Mammary epithelial cell (primary cell): ENCODE results near the gene P2RY6.

Experiments used
- EZH2 ChIP-seq: IDR thresholded peaks from 2 replicates; pipeline ENCODE4 v1.6.1; 2012; ENCODE audit warnings: low read length, inconsistent platforms, borderline replicate concordance
- TF ChIP-seq, protein P1 (sequence below), 2 donors: IDR thresholded peaks in 1 of 2; conservative IDR thresholded peaks in 1 of 2; 2 replicates each; pipeline ENCODE4 v1.5.1; 2011 to 2012; ENCODE audit warnings: inconsistent platforms in 2 of 2, low read length in 2 of 2, mild to moderate bottlenecking in 2 of 2, control low read depth in 1 of 2, low read depth in 1 of 2; ENCODE audit not compliant: insufficient read depth in 1 of 2; ENCODE audit errors: extremely low read depth in 1 of 2

DNA sequence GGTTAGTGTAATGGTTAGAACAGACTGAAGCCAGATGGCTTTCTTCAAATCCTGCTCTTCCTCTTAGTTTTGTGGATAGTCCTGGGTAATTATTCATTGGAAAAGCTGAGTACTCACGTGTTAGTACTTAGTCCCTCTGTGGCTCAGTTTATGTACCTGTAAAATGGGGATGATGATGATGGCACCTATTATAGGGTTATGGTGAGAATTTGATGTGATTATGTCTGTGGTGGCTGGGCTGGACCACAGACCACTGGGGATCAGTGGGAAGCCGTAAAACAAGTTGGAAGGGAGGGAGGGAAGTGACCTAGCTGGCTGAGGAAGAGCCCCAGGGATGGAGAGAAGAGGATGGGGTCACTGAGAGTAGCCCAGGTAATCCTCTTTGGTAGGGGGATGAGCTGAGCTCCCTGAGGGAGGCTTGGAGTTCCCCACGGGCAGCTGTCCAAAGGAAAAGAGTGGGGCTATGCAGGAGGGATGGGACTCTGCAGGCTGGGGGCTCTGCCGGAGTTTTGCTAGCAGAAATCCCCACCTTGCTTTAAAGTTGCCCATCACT lies 55.8 kb downstream of the P2RY6 start:
- TF ChIP-seq, protein P1, sequence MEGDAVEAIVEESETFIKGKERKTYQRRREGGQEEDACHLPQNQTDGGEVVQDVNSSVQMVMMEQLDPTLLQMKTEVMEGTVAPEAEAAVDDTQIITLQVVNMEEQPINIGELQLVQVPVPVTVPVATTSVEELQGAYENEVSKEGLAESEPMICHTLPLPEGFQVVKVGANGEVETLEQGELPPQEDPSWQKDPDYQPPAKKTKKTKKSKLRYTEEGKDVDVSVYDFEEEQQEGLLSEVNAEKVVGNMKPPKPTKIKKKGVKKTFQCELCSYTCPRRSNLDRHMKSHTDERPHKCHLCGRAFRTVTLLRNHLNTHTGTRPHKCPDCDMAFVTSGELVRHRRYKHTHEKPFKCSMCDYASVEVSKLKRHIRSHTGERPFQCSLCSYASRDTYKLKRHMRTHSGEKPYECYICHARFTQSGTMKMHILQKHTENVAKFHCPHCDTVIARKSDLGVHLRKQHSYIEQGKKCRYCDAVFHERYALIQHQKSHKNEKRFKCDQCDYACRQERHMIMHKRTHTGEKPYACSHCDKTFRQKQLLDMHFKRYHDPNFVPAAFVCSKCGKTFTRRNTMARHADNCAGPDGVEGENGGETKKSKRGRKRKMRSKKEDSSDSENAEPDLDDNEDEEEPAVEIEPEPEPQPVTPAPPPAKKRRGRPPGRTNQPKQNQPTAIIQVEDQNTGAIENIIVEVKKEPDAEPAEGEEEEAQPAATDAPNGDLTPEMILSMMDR (conservative IDR thresholded peaks at IDR 0.05 in 1 of 2, IDR thresholded peaks at IDR 0.05 in 1 of 2; ENCODE audit: extremely low read depth in 1 of 2, insufficient read depth in 1 of 2, low read depth in 1 of 2, low read length in 2 of 2): no peak
- no peak for TF ChIP-seq EZH2
